ENCODE measurements around the gene INHBE.
A peak's percentile ranks its signal among the peaks of the same experiment; 100 is the strongest.
"Not testable (repeated sequence)": the region's sequence is repeated elsewhere in the genome, so short reads cannot be mapped to it uniquely, and the experiment has no call there.

INHBE gene

GRCh38 chr12:57430931-57431566 is 24.1 kb upstream of the INHBE start, which contains the start of gene R3HDM2:
TSS of gene R3HDM2 (minus strand) at chr12:57431043. CDS start at chr12:57310428, 120,615 bp downstream.
- Mint-ChIP-seq H3K27ac (peak within 1 kb of the TSS; percentile 98), H3K9me3 (no peaks in the 10 kb centered on the region), H3K4me3 (peak within 1 kb of the TSS; percentile 89), H3K36me3 (peaks cover 7% of the 10 kb centered on the region), H3K4me1 (peaks cover 48% of the 10 kb centered on the region), H3K27me3 (peaks cover 5% of the 10 kb centered on the region)
- CTCF ChIA-PET = interaction anchor here (1.2 kb wide), 1 partner anchor 159 kb away, joined by 4 read pairs; no protein-coding TSS in a partner anchor
- peak; percentile 97 for DNase-seq

- Mint-ChIP-seq H3K4me1 (peaks cover 43% of the 10 kb centered on the region), H3K4me3 (peak overlapping the region; percentile 83), H3K9me3 (no peaks in the 10 kb centered on the region), H3K36me3 (peaks cover 7% of the 10 kb centered on the region), H3K27ac (peak overlapping the region; percentile 96), H3K27me3 (peaks cover 5% of the 10 kb centered on the region)
- no peak for DNase-seq
- CTCF ChIA-PET = interaction anchor here (1.2 to 1.9 kb wide), 3 partner anchors 20 to 160 kb away, joined by 4 to 11 read pairs (median 8); partner anchors contain the start of gene GLI1
Measured at GRCh38 chr12:57431654-57432188, 23.4 kb upstream of the INHBE start.

- peaks cover 5% of the 10 kb centered on the region for H3K27me3 Mint-ChIP-seq
- peaks cover 5% of the 10 kb centered on the region for H3K36me3 Mint-ChIP-seq
- H3K27ac Mint-ChIP-seq = no peak overlapping the region
- H3K9me3 Mint-ChIP-seq = no peaks in the 10 kb centered on the region
- DNase-seq = no peak
- CTCF ChIA-PET = interaction anchor here (1.8 to 1.9 kb wide), 2 partner anchors 18 to 25 kb away, joined by 8 to 11 read pairs; partner anchors contain the start of gene GLI1
- no peak overlapping the region for H3K4me3 Mint-ChIP-seq
- H3K4me1 Mint-ChIP-seq = peaks cover 34% of the 10 kb centered on the region
Measured at GRCh38 chr12:57433370-57433769, 21.7 kb upstream of the INHBE start.

GRCh38 chr12:57434517-57435223 is 20.4 kb upstream of the INHBE start, which contains the start of gene INHBC:
TSS of gene INHBC (plus strand) at chr12:57434784. CDS start at chr12:57434887, 103 bp downstream.
- H3K27me3 Mint-ChIP-seq = peaks cover 10% of the 10 kb centered on the region
- peak within 1 kb of the TSS; percentile 10 for H3K4me3 Mint-ChIP-seq
- no peak within 1 kb of the TSS for H3K27ac Mint-ChIP-seq
- H3K36me3 Mint-ChIP-seq = peaks cover 1% of the 10 kb centered on the region
- DNase-seq = no peak
- CTCF ChIA-PET = interaction anchor here (0.6 to 3.3 kb wide), 4 partner anchors 9 to 21 kb away, joined by 3 to 17 read pairs (median 4); partner anchors contain the start of gene INHBE
- H3K4me1 Mint-ChIP-seq = peaks cover 24% of the 10 kb centered on the region
- H3K9me3 Mint-ChIP-seq = no peaks in the 10 kb centered on the region

GRCh38 chr12:57435293-57435692 is 19.8 kb upstream of the INHBE start:
- Mint-ChIP-seq H3K4me1 (peaks cover 18% of the 10 kb centered on the region), H3K27ac (no peak overlapping the region), H3K27me3 (peaks cover 15% of the 10 kb centered on the region), H3K9me3 (no peaks in the 10 kb centered on the region), H3K4me3 (peak overlapping the region; percentile 10), H3K36me3 (no peaks in the 10 kb centered on the region)
- no peak for DNase-seq
- CTCF ChIA-PET = interaction anchor here (0.9 to 3.3 kb wide), 3 partner anchors 14 to 21 kb away, joined by 3 to 17 read pairs (median 4); partner anchors contain the start of gene INHBE

GRCh38 chr12:57438400-57438799 is 16.7 kb upstream of the INHBE start:
- H3K4me1 Mint-ChIP-seq = peaks cover 5% of the 10 kb centered on the region
- DNase-seq = no peak
- CTCF ChIA-PET = interaction anchor here (1.1 to 1.9 kb wide), 2 partner anchors 14 to 20 kb away, joined by 5 read pairs; no protein-coding TSS in a partner anchor
- H3K4me3 Mint-ChIP-seq = no peak overlapping the region
- H3K9me3 Mint-ChIP-seq = peaks cover 13% of the 10 kb centered on the region
- H3K36me3 Mint-ChIP-seq = peaks cover 4% of the 10 kb centered on the region
- no peak overlapping the region for H3K27ac Mint-ChIP-seq
- H3K27me3 Mint-ChIP-seq = peaks cover 25% of the 10 kb centered on the region

GRCh38 chr12:57439762-57440266 is 15.3 kb upstream of the INHBE start:
- H3K27me3 Mint-ChIP-seq = peaks cover 25% of the 10 kb centered on the region
- peaks cover 13% of the 10 kb centered on the region for H3K9me3 Mint-ChIP-seq
- H3K27ac Mint-ChIP-seq = no peak overlapping the region
- DNase-seq = no peak
- peaks cover 5% of the 10 kb centered on the region for H3K4me1 Mint-ChIP-seq
- CTCF ChIA-PET = no interaction called here
- H3K36me3 Mint-ChIP-seq = peaks cover 4% of the 10 kb centered on the region
- no peak overlapping the region for H3K4me3 Mint-ChIP-seq

GRCh38 chr12:57441393-57441792 is 13.7 kb upstream of the INHBE start:
- H3K36me3 Mint-ChIP-seq, CTCF ChIA-PET, H3K27ac Mint-ChIP-seq, H3K4me3 Mint-ChIP-seq, DNase-seq, H3K4me1 Mint-ChIP-seq: not testable (repeated sequence)
- H3K9me3 Mint-ChIP-seq = peaks cover 13% of the 10 kb centered on the region
- H3K27me3 Mint-ChIP-seq = peaks cover 20% of the 10 kb centered on the region

- Mint-ChIP-seq H3K4me1 (no peaks in the 10 kb centered on the region), H3K27ac (no peak overlapping the region), H3K4me3 (no peak overlapping the region), H3K36me3 (peaks cover 4% of the 10 kb centered on the region), H3K27me3 (peaks cover 20% of the 10 kb centered on the region), H3K9me3 (peaks cover 13% of the 10 kb centered on the region)
- CTCF ChIA-PET = interaction anchor here (1.3 kb wide), 1 partner anchor 11 kb away, joined by 3 read pairs; no protein-coding TSS in a partner anchor
- DNase-seq = no peak
Measured at GRCh38 chr12:57441846-57442427, 13.2 kb upstream of the INHBE start.

- CTCF ChIA-PET = interaction anchor here (0.8 to 3.6 kb wide), 5 partner anchors 8 to 201 kb away, joined by 3 to 17 read pairs (median 4); partner anchors contain the start of genes GLI1 and INHBE
- Mint-ChIP-seq H3K9me3 (peaks cover 13% of the 10 kb centered on the region), H3K27me3 (peaks cover 18% of the 10 kb centered on the region)
- not testable (repeated sequence) for DNase-seq, H3K4me3 Mint-ChIP-seq, H3K36me3 Mint-ChIP-seq, H3K4me1 Mint-ChIP-seq, H3K27ac Mint-ChIP-seq
Measured at GRCh38 chr12:57444337-57444736, 10.8 kb upstream of the INHBE start.

GRCh38 chr12:57444744-57445143 is 10.4 kb upstream of the INHBE start:
- Mint-ChIP-seq H3K4me1 (no peaks in the 10 kb centered on the region), H3K27ac (no peak overlapping the region), H3K36me3 (peaks cover 4% of the 10 kb centered on the region), H3K27me3 (peaks cover 14% of the 10 kb centered on the region), H3K9me3 (peaks cover 13% of the 10 kb centered on the region), H3K4me3 (no peak overlapping the region)
- no peak for DNase-seq
- CTCF ChIA-PET = interaction anchor here (1.1 to 3.6 kb wide), 4 partner anchors 11 to 202 kb away, joined by 4 to 17 read pairs (median 6); partner anchors contain the start of genes GLI1 and INHBE

GRCh38 chr12:57446292-57446960 is 8.7 kb upstream of the INHBE start:
- Mint-ChIP-seq H3K27me3 (peaks cover 8% of the 10 kb centered on the region), H3K36me3 (peaks cover 2% of the 10 kb centered on the region), H3K27ac (no peak overlapping the region), H3K4me3 (no peak overlapping the region), H3K9me3 (peaks cover 9% of the 10 kb centered on the region), H3K4me1 (no peaks in the 10 kb centered on the region)
- no peak for DNase-seq
- CTCF ChIA-PET = interaction anchor here (2.5 to 3.6 kb wide), 2 partner anchors 9 to 12 kb away, joined by 8 to 17 read pairs; partner anchors contain the start of genes GLI1 and INHBE

GRCh38 chr12:57448669-57449068 is 6.4 kb upstream of the INHBE start:
- CTCF ChIA-PET = interaction anchor here (1.2 to 2.5 kb wide), 2 partner anchors 10 to 14 kb away, joined by 3 to 8 read pairs; partner anchors contain the start of genes GLI1 and INHBC

More at GRCh38 chr12:57448669-57449068, 6.4 kb upstream of the INHBE start:
- no peak overlapping the region for H3K27ac Mint-ChIP-seq
- no peak for DNase-seq
- H3K4me3 Mint-ChIP-seq = no peak overlapping the region
- peaks cover 20% of the 10 kb centered on the region for H3K27me3 Mint-ChIP-seq
- H3K4me1 Mint-ChIP-seq = no peaks in the 10 kb centered on the region
- no peaks in the 10 kb centered on the region for H3K9me3 Mint-ChIP-seq
- no peaks in the 10 kb centered on the region for H3K36me3 Mint-ChIP-seq
